T-helper 2 cell (primary cell): ENCODE data around the gene SAG.
"Not testable (repeated sequence)": the region's sequence is repeated elsewhere in the genome, so short reads cannot be mapped to it uniquely, and the experiment has no call there.

Experiments used
- DNase-seq, 5 experiments: peaks; one replicate each; pipeline versions ENCODE4 v3.0.0 to v3.0.0-alpha.2; 2012 to 2022

Gene SAG

DNA sequence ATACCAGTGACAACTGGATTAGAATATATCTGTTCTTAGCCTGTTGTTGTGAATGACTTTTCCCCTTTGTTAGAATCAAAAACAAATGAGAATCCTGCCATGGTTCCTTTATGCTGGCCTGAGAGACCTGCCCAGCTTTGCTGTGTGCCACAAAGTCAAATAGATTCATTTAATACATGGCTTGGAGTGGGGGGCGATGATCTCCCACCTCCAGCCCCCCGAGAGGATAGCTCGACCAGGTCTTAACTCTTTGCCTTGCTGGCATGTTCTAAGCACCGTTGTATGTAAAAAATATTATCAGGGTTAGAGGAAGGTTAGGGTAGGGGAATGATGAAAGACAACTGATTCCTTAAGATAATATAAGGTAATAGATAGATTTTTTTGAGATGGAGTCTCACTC is 24.5 kb downstream of the SAG start:
- no peak for DNase-seq

- no peak for DNase-seq
These were observed 27.3 kb downstream of the SAG start for GRCh38 chr2:233334915-233335314.

DNA sequence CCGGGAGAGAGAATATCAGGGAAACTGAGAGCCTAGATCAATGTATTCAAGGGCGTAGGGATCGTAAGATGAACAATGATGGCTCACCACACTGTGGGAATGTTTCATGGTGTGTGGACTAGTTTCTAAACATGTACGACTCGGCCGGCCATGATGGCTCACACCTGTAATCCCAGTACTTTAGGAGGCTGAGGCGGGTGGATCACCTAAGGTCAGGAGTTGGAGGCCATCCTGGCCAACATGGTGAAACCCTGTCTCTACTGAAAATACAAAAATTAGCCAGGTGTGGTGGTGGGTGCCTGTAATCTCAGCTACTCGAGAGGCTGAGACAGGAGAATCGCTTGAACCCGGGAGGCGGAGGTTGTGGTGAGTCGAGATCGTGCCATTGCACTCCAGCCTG is 28.5 kb downstream of the SAG start:
- DNase-seq = not testable (repeated sequence)

DNA sequence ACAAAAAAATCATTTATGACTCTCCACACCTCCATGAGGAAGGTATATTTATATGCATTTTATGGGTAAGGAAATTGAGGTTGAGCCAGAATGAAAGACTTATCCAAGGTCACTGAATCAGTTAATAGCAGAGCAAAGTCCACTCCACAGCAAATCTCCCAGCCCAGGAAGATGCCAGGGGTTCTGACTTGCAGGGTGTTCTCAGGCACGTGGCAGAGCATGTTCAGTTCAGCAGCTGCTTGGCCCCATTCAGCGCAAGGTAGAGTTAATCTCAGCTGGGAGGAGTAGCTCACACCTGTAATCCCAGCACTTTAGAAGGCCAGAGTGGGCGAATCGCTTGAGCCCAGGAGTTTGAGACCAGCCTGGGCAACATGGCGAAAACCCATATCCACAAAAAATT is 28.9 kb downstream of the SAG start:
- no peak for DNase-seq

GRCh38 chr2:233338046-233338445 is 30.4 kb downstream of the SAG start:
- no peak for DNase-seq

DNA sequence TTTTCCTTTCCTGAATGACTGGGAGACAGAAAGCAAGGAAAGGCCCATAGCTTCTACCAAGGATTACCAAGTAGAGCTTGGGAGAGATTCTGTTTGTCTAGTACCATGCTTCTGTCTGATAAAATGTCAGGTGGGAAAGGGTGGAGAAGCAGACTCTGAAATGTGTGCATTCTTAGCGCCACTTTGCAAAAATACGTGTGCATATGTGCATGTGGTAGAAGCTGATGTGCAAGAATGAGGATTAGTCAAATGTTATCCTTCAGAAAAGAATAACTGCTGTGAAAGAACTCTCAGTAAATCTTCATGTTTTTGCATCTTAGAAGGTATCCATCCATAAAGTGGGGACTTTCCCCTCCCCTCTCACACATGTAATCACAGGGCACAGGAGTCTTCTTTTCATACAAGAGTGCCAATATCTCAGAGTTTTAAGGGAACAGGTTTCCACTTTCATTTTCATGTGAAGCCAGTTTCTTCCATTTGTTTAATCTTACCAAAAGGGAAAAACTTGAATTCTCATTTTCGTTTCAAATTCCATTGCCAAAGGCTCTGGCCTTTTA is 31.3 kb downstream of the SAG start:
- no peak for DNase-seq

GRCh38 chr2:233339427-233339826 is 31.8 kb downstream of the SAG start:
- no peak for DNase-seq

DNA sequence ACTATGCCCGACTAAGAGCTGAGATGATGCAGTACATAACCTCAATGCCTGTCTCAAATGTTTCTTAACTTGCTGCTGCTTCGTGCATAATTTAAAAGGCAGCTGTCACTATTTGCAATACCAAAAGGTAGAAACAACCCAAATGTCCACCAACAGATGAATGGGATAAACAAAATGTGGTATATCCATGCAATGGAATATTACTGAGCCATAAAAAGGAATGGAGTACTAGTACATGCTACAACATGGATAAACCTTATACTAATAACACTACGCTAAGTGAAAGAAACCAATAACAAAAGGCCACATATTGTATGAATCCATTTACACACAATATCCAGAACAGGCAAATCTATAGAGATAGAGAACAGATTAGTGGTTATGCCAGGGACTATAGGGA is 33.7 kb downstream of the SAG start:
- no peak for DNase-seq

- no peak for DNase-seq
These were observed 34.7 kb downstream of the SAG start for GRCh38 chr2:233342301-233342700.

- DNase-seq = no peak
These were observed 35.6 kb downstream of the SAG start for GRCh38 chr2:233343171-233343705.

DNA sequence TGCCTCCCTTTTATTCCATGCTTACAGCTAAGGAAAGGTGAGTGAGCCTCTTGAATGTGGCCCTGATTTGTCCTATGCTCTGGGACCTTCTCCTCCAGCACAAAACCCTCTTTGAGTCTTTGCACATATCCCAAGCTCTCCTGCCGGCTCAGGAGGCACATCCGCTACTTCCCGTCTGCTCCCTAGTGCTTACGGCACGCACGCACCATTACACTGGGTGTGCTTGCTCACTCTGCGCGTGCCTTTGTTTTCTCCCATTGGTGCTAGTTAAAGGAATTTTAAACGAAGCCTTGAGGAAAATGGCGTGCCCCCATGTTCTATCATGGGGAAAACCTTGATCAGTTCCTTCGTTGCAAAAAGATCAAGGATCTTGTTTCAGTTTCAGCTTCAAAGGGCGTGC is 38.8 kb downstream of the SAG start:
- DNase-seq = no peak

GRCh38 chr2:233346930-233347329 is 39.3 kb downstream of the SAG start:
- no peak for DNase-seq

DNA sequence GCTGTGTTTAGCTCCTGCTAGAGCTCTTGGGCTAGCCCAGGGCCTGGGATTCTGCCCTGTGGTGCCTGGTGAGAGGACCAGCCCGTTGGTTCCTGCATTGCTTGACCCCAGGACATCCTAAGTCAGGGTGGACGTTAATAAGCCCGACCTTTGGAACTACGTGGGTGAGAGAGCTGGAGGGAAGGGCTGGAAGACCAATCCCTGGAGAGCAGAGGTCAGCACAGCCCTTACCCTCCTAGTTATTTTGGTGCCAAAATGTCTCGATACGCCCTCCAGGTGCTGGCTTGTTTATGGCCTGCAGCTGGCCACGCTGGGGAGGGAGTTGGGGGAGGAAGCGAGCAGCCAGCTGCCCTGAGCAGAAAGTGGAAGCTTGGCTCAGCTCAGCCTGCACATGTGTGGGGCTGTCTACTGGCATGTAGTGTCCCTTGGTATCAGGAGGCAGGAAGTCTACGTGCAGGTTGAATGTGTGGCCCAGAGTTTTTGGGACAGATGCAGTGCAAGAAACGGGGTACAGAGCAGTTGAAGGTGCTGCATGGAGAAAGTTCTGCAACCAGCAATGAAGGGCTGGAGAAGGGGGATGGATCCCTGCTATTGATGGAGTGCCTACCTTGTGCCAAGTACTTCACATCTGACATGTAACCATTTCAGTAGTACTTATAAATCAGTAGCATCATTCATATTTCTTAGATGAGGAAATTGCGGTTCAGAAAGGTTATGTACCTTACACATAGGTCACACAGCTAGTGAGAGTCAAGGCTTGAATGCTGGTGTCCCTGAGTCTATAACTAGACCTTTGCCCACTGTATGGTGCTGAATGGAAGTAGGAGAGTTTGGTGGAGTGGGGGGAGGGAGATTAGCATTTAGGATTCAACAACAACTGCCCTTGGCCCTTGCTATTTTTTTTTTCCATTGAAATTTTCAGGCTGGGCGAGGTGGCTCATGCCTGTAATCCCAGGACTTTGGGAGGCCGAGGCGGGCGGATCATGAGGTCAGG is 41.7 kb downstream of the SAG start:
- DNase-seq = no peak

DNA sequence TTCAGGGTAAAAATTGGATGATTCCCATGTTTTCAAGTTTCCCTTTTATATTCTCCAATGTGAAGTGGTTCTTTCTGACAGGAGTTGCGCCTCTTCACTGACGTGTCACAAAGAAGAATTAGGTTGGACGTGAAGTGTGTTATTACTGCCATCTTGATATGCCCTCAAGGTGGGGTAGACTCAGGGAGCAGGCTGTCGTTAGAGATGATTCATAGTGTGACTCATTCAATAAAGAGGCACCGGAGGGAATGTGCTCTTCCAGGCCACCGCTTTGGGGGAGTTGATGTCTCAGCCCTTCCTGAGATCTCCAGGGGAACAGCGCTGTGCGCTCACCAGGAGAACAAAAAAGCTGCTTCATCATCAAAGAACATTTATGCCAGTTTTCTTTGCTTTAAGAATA is 43.1 kb downstream of the SAG start:
- DNase-seq = peak in 1 of 5 experiments; percentile 35

- no peak for DNase-seq
These were observed 43.8 kb downstream of the SAG start for GRCh38 chr2:233351423-233351822.

DNA sequence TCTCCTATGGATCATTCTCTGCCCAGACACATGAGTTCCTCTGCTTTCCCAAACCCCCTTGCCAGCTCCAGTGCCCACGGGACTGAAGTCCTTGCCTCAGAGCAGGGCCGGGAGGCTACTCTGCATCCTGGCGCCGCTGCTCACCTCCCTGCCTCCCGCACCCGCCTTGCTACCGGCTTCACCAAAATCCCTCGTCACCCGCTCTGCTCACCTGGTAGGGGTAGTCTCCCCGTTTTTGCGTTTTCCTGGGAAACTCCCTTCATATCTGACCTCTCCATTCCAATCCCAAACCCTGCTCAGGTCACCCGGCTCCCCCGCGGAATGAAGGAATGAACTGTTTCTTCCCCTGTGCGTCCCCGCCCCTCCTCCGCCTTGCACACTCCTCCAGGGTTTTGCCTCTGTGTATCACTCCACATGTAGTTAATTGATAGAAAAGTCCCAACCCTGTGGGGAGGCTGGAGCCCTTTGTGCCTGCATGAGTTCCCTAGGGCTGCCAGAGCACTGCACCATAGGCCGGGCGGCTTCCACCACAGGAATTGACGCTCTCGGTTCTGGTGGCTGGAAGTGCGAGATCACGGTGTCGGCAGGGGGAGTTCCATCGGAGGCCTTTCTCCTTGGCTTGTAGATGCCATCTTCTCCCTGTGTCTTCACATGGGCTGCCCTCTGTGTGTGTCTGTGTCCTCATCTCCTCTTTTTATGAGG is 44.7 kb downstream of the SAG start:
- no peak for DNase-seq

DNA sequence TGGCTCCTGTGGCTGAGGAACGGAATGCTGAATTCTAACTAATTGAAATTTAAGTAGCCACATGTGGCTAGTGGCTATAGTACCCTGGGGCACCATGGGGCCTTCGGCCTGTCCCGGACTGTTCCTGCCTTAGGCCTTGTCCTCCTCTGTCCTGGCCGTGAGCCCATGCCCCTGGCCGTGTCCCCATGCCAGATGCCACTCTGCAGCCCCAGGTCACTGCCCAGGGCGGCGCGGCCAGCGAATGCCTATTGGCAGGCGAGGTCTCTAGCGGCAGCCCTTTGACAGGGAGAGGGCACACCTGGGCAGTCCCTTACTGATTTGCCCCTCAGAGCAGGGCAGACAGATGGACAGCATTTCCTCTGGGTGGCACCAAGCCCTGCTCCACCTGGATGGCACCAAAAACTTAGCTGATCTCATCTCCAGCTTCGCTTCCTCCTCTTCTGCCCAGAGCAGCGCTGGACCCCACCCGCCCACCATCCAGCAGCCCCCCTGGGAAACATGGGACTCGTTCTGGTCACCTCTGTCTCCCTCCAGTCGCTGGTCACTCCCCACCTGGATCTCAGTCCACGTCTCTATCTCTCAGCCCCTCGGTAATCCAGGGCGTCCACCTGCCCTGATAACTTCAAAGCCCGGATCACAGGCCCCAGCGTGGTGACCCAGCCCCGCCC is 45.6 kb downstream of the SAG start:
- no peak for DNase-seq

DNA sequence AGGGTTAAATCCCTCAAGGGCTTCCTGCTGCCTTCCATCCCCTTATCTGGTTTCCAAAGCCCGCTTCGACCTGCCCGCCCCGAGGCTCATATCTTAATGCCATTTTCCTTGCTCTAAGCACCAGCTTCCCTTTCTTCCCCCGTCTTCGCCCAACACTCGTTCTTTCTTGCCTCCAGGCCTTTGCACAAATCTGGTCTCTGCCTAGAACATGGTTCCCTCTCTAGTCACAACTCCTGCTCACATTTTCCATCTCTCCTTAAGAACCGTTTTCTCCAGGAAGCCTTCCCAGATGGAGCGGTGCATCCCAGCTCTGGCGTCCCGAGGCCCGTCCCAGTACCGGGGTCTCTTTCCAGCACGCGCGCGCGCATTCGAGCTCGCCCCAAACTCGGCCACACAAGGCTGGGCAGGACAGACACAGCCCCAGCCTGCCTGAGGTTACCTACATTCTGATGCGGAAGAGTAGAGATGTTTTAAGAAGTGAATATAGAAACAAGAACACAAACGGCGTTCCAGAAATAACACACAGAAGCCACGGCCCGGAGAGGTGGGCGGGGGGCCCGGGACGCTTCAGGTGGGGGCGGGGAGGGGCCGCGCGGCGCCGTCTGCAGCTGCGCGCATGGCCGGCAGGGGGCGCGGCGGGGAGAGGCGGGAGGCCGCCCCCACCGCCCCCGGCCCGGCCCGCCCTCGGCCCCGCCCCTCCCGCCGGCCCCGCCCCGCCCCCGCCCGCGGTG is 46.3 kb downstream of the SAG start, which contains the start of gene DGKD:
Gene DGKD, plus strand, starts transcription at position 726 of the 731 bp plus-strand sequence. CDS start 25 bp downstream, outside the sequence.
- peak; percentile 39 to 75 (median 69) for DNase-seq

- no peak for DNase-seq
These were observed 46.9 kb downstream of the SAG start for GRCh38 chr2:233354500-233354924.

DNA sequence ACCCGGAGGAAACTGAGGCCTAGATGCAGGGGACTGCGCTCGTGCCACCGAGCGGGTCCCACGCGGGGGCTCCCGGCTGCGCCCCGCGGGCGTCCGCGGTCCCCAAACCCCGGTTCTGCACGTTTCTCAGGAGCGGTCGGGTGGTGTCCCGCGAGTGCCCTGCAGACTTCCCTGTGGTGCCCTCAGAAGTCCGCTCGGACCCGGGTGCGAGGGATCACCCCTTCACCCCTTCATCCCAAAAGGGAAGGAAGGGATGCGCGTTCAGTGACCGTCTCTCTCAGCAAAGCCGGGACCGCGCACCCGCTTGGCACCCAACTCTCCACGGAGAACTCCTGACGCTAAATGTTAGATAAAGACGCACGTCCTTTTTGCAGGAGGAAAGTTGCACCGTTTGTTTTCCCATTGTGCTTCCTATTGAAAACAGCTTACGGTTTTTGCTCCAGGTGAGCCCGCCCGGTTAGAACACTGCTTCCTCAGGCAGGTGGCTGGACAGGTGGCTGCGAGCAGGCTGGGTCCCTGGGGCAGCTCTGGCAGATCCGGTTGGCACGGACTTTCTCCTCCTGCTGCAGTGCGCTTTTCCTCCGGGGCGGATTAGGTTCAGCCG is 47.5 kb downstream of the SAG start:
- DNase-seq = peak in 1 of 5 experiments; percentile 23

- DNase-seq = no peak
These were observed 48.3 kb downstream of the SAG start for GRCh38 chr2:233355916-233356315.
